Glomerular visceral epithelial cell (primary cell): Measurements from ENCODE around the gene ABCA3.
"Not testable (repeated sequence)": the region's sequence is repeated elsewhere in the genome, so short reads cannot be mapped to it uniquely, and the experiment has no call there.

Experiments
- DNase-seq: peaks from one replicate; pipeline ENCODE4 v3.0.0-alpha.2; 2016; ENCODE audit errors: extremely low spot score

ABCA3 gene

DNA sequence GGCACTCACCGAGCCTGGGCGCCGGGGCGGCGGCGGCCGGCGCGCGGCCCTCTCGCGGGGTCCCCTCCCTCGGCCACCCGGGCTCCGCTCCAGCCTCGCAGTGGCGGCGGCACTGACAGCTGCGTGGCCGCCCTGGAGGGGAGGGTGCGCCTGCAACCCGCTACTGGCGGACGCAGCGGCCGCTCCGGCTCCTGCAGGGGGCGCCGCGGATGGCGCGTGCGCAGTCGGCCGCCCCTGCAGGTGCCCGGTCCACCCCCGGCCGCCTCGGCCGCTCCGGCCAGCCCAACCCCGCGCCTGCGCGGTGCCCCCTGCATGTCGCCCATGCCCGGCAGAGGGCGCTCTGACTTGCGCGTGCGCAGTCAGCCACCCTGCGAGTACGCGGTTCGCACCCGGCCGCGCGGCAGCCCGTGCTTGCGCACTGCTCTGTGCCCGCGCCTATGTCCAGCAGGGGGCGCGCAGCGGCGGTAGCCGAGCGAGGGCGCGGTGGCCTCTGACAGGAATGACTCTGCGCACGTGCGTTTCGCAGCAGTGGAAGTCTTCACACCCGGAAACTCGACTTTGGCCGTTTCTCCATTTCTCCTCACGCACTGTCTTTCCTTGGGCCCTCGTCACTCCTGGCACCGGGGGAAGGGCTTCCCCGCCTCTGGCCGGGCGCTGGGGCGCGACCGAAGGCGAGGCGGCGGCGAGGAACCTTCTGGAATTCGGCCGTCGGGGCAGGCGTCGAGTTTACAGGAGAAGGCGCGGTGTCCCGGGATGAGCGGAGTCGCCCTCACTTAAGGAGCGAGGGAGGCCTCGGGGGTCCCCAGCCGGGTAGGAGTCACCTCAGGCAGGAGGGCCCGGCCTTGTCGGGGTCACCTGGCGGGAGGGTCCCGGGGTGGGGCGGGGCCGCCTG is at the start of gene ABCA3:
Gene ABCA3, minus strand, starts transcription at position 165 of the 892 bp plus-strand sequence. CDS start 14,262 bp downstream, outside the sequence.
- DNase-seq, result peak; percentile 94

DNA sequence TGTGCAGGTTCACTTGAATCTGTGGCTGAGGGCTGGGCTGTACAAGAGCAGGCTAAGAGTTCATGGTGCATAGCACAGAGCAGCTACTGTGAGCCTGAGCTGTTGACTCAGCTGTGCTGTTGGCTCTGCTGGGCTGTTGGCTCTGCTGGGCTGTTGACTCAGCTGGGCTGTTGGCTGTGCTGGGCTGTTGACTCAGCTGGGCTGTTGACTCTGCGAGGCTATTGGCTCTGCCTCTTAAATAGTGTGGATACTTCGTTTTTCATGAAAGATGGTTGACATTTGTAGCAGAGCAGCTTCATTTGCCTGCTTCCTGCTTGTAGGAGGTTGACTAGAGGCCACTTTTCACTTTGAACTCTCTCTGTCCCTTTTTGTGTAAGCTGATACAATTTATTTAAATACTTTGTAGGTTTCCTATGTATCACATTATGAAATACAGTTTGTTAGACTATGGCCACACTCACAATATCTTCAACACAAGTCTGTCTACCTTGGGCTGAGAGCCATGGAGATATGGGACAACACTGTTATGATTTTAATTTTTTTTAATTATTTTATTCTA is 48.4 kb upstream of the ABCA3 start:
- peak; percentile 2 for DNase-seq

DNA sequence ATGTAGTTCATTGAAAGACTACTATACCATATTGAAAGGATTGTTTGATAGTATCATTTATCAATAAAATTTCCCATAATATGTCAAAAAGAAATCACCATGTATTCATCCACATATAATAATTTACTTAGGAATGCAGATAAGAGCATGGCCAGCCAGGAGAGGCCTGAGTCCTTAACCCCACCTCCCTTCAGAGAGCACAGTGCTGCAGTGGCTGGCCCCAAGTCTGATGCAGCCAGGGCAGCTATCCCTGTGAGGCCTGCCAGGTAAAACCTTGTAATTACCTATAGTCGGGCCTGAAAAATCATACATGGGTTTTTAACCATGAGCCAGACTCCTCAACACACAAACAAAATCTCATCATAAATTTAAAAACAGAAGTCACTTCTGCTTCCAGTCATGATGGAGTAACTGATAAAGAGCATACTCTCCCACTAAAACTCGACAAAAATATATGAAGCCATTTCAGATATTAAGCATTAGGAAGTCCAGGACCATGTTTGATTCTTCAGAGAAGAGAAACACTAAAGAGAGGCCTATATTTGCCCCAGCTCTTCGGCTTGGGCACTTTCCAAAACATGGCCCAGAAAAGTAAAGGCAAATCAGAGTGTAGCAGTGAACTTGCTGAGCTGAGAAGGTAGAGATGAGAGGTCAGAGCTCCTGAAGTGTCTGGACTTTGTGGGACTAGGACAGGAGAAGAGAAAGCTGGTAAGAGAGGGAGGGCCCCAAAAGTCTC is 47.8 kb upstream of the ABCA3 start:
- DNase-seq, result no peak

DNA sequence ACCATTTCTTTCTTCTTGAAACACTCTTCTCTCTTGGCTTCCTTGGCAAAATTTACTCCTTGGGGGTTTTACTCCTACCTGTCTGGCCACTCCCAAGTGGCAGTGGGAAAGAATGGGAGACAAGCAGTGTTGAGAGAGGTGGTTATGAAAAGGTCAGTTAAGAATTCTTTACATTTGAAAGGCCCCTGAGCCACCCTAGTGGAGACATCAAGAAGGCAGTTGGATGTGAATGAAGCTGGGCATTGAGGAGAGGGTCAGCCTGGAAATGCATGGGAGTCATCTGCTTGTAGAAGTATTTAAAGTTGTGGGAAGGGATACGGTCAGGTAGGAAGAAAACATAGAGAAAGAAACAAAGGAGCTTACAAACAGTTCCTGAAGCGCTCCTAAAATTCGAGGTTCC is 46.5 kb upstream of the ABCA3 start:
- DNase-seq, result no peak

DNA sequence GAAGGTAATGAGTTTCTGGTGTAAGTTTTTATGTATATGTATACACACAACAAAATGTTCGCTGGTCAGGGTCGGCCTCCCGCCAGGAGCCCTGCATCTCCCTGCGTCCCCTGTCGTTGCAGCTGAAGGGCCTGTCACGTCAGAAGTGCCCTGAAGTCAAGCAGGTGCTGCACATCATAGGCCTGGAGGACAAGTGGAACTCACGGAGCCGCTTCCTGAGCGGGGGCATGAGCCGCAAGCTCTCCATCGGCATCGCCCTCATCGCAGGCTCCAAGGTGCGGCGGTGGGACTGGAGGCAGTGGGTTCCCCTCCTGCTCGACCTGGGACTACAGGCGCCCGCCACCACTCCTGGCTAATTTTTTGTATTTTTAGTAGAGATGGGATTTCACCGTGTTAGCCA is 45.5 kb upstream of the ABCA3 start:
- not testable (repeated sequence) for DNase-seq

DNA sequence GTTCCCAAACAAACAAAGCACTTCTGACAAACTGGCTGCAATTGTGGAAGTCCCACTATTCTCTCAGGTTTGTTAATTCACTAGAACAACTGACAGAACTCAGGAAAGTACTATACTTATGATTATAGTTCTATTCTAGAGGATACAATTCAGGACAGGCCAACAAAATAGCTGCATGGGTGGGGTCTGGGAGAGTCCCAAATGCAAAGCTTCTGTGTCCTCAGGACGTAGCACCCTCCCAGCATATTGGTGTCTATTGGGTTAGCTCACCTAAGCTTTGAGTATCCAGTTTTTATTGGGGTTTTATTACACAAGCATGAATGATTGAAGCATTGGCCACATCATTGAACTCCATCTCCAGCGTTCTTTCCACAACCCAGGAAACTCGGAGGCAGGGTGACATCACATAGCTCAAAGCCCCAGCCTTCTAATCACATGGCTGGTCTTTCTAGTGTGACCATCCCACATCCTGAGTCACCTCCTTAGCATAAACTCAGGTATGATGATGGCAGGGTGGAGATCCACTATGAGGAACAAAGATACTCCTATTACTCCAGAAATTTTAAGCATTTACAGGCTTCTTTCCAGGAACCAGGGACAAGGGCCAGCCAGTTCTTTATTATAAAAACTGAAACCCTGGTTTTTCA is 44.8 kb upstream of the ABCA3 start:
- peak; percentile 9 for DNase-seq

DNA sequence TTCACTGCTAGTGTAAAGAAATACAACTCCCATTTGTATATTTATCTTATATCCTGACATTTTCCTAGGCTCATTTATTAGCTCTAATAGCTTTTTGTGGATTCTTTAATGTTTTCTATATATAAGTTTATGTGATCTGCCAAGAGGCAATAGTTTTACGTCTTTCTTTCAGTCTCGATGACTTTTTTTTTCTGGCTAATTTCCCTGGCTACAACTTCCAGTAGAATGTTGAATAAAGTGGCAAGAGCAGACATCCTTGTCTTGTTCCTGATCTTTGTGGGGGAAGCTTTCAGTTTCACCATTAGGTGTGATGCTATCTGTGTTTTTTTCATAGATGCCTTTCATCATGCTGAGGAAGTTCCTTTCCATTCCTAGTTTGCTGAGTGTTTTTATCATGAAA is 43.9 kb upstream of the ABCA3 start:
- DNase-seq, result no peak

DNA sequence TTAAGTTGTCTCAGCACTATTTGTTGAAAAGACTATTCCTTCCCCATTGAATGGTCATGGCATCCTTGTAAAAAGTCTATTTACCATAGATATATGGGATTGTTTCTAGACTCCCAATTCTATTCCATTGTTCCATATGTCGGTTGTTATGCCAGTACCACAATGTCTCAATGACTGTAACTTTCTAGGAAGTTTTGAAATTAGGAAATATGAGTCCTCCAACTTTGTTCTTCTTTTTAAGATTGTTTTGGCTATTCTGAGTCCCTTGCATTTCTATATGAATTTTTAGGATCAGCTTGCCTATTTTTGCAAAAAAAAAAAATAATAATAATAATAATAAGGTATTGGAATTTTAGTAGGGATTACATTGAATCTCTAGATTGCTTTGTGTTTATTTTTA is 43.0 kb upstream of the ABCA3 start:
- no peak for DNase-seq

DNA sequence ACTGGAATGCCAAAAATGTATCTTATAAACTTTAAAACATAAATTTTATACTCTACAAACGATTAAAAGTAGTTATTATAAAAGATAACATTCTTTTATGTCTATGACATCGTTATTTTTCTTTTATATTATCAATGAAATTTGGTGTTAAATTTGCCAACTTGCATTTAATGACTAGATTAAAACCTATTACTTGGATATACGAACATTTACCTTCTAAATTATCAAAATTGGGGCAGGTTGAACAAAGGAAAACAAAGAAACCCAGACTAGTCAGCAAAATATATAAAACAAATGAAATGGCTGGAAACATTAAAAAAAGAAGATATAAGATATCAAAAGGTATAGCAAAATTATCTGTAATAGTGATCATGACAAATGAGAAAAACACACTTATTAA is 34.1 kb upstream of the ABCA3 start:
- DNase-seq, result no peak

DNA sequence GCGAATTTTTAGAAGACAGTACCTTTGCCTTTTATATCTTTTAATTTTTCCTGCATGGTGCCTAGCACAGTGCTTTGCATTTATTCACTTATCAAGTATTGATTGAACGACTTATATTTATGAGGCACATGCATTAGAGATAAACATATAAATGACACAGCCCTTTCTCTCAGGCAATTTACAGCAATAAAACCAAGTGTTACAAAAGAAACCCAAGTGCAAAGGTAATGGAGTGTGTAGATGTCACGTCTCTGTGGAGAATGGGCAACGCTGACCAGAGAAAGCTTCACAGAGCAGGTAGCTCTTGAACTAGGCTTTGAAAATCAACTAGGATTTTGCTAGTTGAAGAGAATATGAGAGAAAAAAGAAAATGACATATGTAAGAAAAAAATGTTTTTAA is 32.6 kb upstream of the ABCA3 start:
- no peak for DNase-seq

DNA sequence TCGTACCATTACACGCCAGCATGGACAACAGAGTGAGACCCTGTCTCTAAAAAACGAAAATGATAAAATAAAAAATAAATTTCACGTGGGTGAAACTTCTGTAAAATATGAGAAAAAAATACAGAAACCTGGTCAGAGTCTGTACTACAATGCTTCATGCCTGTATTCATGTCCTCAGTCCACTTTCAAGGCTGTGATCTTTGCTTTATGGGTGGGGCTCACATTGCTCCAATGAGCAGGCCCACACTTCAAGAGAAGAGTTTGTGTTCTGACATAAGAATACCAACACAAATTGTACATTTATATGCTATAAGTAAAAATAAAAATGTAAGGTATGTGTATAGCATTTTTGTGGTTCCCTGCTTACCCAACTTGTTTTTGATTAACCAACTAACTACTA is 32.2 kb upstream of the ABCA3 start:
- peak; percentile 21 for DNase-seq

DNA sequence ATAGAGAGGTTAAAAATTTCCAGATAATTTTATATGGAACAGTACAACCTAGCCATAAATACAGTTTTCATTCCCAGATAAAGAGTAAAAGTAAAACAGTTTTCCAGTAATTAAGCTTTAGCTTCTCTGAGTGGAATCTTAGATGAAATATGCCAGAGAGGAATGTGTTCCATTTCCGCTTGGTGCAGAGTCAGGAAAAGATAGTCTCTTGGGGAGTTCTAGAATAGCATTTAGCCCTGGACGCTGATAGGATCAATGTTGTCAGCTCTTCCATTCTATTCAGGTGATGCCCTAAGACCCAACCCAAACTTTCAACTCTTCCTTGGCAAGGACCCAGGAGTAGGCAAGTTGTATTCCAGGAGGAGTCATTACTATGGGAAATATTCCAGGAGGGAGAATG is 30.9 kb upstream of the ABCA3 start:
- DNase-seq, result no peak

DNA sequence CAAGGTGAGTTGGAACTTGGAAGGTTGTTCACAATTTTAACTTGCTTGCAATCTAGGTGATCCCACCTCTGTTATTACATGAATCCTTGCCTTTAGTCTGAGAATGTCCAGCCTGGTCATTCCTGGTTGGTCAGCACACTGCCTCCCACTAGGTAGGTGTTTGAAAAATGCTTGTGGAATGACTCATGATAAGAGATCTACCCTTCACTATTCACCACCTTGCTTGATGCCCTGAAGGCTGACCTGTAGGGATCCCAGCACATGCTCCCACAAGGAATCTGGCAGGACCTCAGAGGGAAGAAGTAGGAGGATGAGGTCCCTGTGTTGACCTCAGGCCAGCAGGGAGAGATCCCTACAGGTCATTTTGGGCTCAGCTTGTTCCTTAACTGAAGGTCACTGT is 30.2 kb upstream of the ABCA3 start:
- DNase-seq, result no peak

DNA sequence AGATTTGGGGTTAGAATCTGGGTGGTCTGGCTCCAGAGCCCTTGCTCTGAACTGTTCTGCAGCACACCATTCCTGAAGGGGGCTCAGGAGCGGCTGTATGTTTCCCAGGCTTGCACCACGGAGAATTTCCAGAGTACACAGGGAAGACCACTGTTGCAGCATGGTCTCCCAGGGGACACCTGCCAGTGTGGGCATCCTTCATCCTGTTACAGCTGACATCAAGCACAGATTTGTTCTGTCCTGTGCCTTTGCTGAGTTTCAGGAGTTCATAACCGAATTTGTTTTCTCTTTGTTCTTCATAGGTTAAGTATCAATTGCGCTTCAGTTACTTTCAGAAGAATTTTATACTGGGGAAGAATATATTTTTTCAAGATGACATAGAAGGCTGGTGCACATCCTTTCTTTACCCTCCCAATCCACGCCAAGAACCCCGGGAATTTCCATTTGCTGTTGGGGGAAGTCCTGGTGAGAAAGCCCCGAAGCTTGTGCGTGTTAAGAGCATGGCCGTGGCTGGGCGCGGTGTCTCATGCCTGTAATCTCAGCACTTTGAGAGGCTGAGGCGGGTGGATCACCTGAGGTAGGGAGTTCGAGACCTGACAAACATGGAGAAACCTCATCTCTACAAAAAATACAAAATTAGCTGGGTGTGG is 26.3 kb upstream of the ABCA3 start:
- DNase-seq, result no peak

DNA sequence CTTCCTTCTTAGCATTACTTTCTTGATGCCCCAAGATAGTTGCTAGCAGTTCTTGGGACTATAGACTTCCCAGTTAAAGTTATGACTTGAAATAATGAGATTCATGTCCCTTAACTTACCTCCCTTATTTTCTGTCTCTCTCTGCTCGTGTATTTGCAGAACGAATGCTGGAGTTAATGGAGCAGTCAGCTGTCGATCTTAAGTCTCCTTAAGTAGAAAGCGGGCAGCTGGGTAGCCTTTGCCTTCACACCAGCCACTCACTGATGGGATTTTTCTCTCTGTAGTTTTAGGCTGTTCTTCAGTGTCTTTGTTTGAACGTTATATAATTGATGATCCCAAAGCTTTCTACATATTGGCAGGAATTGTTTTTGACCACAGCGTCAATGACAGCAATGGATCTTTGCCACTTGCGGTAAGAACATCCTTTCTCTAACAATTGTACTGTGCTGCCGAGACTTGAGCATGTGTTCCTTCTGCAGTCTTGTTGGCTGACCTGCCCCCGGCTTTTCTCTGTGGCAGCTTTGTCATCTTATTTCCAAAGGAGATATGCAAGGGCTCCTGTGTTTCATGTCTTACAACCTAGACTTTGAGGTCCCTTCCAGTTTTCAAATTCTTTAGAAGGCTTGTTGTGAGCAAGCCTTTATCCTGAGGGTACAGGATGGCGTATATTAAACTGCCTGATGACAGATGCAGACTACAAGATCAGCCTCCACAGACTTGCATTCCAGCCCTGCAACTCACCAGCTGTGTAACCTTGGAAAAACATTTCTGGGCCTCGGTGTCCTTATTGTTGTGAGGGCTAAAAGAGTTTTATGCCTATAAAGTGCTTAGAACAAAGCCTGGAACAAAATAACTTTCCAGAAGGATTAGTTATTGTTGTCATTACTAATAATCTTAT is 25.1 kb upstream of the ABCA3 start:
- no peak for DNase-seq

DNA sequence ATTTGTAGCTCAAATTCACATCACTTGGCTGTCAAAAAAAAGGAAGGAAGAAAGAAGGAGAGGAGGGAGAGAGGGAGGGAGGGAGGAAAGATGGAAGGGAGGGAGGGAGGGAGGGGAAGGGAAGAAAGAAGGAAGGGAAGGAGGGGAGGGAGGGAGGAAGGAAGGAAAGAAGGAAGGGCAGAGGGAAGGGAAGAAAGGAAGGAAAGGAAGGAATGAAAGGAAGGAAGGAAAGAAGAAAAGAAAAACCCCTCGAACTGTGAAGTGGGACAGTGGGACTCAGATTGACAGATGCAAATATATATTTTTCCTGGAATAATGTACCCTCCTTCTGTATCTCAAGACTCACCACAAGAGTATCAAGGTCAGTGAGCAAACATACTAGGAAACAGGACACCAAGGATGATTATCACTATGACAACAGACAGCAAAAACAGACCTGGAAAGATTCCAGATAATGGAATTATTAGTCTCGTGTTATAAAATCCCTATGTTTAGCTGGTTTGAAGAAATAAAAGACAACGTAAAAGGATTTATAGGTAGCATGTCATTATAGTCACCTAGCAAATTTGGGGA is 24.2 kb upstream of the ABCA3 start:
- DNase-seq, result no peak

DNA sequence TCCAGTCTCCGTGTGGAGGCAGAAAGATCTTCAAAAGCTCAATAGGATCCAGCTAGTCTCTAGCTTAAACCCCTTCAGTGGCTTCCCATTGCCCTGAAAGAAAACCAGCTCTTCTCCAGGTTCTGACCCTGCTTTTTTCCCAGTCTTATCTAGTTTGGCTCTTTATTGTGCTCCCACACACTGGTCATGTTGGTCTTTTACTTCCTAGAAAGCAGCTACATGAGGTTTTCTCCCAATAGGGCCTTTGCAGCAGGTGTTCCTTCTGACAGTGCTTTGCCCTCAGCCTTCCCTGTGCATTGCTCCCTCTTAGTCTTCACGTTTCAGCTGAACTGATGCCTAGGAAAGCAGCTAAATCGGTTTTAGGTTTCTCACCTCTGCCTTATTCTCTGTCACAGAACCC is 21.7 kb upstream of the ABCA3 start:
- no peak for DNase-seq

DNA sequence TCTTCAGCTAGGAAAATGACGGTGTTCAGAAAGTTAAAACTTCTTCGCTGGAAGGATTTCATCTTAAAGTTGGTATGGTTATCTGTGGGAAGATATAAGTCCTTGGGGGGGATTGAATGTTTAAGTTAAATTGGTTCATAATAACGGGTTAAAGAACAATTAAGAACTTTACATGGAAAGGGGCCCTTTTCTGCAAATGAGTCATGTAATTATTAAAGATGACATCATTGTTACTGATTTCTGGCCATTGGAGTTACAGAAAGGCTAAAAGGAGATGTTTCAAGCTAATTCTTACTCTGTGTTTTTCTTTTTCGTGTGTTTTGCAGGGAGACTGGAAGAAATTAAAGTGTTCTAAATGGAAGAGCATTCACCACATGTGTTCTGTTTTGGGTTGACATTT is 20.6 kb upstream of the ABCA3 start:
- no peak for DNase-seq

DNA sequence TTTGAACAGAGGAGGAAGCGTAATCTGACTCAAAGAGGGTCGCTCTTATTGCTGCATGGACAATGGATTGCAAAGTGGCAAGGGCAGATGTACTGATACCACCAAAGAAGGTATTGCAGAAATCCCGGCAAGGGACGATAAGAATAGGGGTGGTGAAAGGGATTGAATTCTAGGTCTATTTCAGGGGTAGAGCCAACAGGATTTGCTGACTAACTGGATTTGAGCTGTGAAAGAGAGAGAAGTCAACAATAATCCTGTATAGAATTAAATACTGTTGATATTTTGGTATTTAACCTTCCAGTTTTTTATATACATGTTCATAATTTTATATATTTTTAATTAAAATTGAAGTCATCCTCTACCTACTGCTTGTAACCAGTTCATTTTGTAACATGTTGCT is 19.4 kb upstream of the ABCA3 start:
- no peak for DNase-seq

DNA sequence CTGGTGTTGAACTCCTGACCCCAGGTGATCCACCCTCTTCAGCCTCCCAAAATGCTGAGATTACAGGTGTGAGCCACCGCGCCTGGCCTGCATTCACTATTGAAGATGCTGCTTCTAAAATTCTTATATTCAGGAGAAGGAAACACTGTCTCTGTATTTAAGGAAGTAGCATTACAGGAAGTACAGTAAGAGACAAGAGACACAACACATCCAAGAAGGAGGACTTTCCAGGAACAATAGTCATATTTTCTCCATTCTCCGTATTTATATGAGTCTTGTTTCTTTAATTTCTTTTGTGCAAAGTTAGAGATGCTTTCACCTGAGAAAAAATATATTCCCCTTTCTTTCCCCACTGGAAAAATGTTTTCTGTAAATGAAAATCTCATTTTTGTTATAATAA is 18.3 kb upstream of the ABCA3 start:
- no peak for DNase-seq
